MCF 10A (cell line): ENCODE data around the gene AP4E1. TPM values are rescaled to one million over a fixed set of nuclear protein-coding genes. Genes with fewer than 3 reads are reported as not detected.

Experiments used
- BruUV-seq: library from RNA; stranded (reverse); fragments of 400-500 nt; replicated peaks from 2 replicates; lab custom pipeline; 2021; lab: Mats Ljungman, UMichigan
- CTCF ChIA-PET: fragments of 300-600 bp; sonication (Branson Sonifier 250); formaldehyde crosslinking; extraction: SDS; loops from one replicate; lab custom pipeline; 2021; ENCODE audit warnings: antibody characterized with exemption, inconsistent platforms; lab: Yijun Ruan, JAX
- POLR2A ChIA-PET: fragments of 300-600, 350-650 bp; sonication (Branson Sonifier 250); formaldehyde crosslinking; extraction: SDS; loops from one replicate; lab custom pipeline; 2020; ENCODE audit warnings: antibody characterized with exemption, inconsistent platforms; lab: Yijun Ruan, JAX
- DNase-seq: peaks from one replicate; pipeline ENCODE4 v3.0.0-alpha.2; 2018; ENCODE audit not compliant: unreplicated experiment
- H3K27ac Mint-ChIP-seq: one replicate; pipeline ENCODE4 v1.8.0; 2022; ENCODE audit warnings: mild to moderate bottlenecking, low read depth, mixed read lengths; ENCODE audit not compliant: unreplicated experiment
- H3K27me3 Mint-ChIP-seq: one replicate; pipeline ENCODE4 v1.8.0; 2022; ENCODE audit warnings: mixed read lengths; ENCODE audit not compliant: insufficient read depth, unreplicated experiment
- H3K36me3 Mint-ChIP-seq: one replicate; pipeline ENCODE4 v1.8.0; 2022; ENCODE audit warnings: mild to moderate bottlenecking, moderate library complexity, mixed read lengths; ENCODE audit not compliant: insufficient read depth, unreplicated experiment
- H3K4me1 Mint-ChIP-seq: one replicate; pipeline ENCODE4 v1.8.0; 2022; ENCODE audit warnings: mixed read lengths; ENCODE audit not compliant: insufficient read depth, unreplicated experiment
- H3K4me3 Mint-ChIP-seq: one replicate; pipeline ENCODE4 v1.8.0; 2022; ENCODE audit warnings: mild to moderate bottlenecking, moderate library complexity, mixed read lengths; ENCODE audit not compliant: unreplicated experiment
- H3K9me3 Mint-ChIP-seq: one replicate; pipeline ENCODE4 v1.8.0; 2022; ENCODE audit warnings: mixed read lengths; ENCODE audit not compliant: unreplicated experiment
- CTCF ChIP-seq: fragments of 200-600 bp; IDR thresholded peaks from one replicate; pipeline ENCODE4 v1.8.0; 2022; ENCODE audit warnings: antibody characterized with exemption, mild to moderate bottlenecking; ENCODE audit not compliant: unreplicated experiment
- intact Hi-C: fragments of 100-400 bp; cut with micrococcal nuclease; formaldehyde crosslinking; loops from 2 replicates; pipeline ENCODE4 v1.14.1; 2022
- total RNA-seq: library from RNA; stranded (reverse); gene quantifications from 2 replicates; pipeline ENCODE4 v1.2.3, GENCODE V29; 2022

Gene AP4E1
- total RNA-seq, 1 experiment from 2014 or later: 28.2 TPM

GRCh38 chr15:50886611-50887345, 21.7 kb upstream of the AP4E1 start:
- Mint-ChIP-seq H3K4me3 (no peak overlapping the region), H3K9me3 (no peaks in the 10 kb centered on the region), H3K27me3 (no peaks in the 10 kb centered on the region), H3K27ac (peak overlapping the region; percentile 96), H3K36me3 (peaks cover 12% of the 10 kb centered on the region), H3K4me1 (peaks cover 41% of the 10 kb centered on the region)
- no peak for DNase-seq
- intact Hi-C loops: no loop called here
- no peak for TF ChIP-seq CTCF
- ChIA-PET POLR2A (interaction anchor here (0.8 to 9.1 kb wide), 12 partner anchors 8 to 532 kb away, joined by 3 to 97 read pairs (median 4); partner anchors contain the start of genes AP4E1, GABPB1, SPPL2A and TRPM7), CTCF (interaction anchor here (0.6 to 2.6 kb wide), 11 partner anchors 9 to 285 kb away, joined by 3 to 18 read pairs (median 4); no protein-coding TSS in a partner anchor)
- BruUV-seq: no TSS peak

GRCh38 chr15:50888054-50888453, 20.4 kb upstream of the AP4E1 start:
- TF ChIP-seq CTCF: no peak
- Mint-ChIP-seq H3K4me1 (peaks cover 33% of the 10 kb centered on the region), H3K36me3 (peaks cover 12% of the 10 kb centered on the region), H3K4me3 (no peak overlapping the region), H3K27me3 (no peaks in the 10 kb centered on the region), H3K27ac (no peak overlapping the region), H3K9me3 (peaks cover under 1% of the 10 kb centered on the region)
- no TSS peak for BruUV-seq
- intact Hi-C loops: no loop called here
- DNase-seq: no peak
- CTCF ChIA-PET: interaction anchor here (0.6 to 2.6 kb wide), 5 partner anchors 11 to 215 kb away, joined by 3 to 18 read pairs (median 4); partner anchors contain the start of gene AP4E1
- POLR2A ChIA-PET: interaction anchor here (0.7 to 4.3 kb wide), 3 partner anchors 14 to 21 kb away, joined by 3 to 41 read pairs (median 5); no protein-coding TSS in a partner anchor

DNA sequence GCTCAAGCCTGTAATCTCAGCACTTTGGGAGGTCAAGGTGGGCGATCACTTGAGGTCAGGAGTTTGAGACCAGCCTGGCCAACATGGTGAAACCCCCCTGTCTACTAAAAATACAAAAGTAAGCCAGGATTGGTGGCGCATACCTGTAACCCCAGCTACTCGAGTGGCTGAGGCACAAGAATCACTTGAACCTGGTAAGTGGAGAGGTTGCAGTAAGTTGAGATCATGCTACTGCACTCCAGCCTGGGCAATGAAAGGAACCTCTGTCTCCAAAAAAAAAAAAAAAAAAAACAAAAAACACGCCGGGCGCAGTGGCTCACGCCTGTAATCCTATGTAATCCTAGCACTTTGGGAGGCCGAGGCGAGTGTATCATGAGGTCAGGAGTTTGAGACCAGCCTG, 18.9 kb upstream of the AP4E1 start:
- CTCF ChIA-PET: no interaction called here
- H3K4me3 Mint-ChIP-seq: no peak overlapping the region
- H3K4me1 Mint-ChIP-seq: peaks cover 19% of the 10 kb centered on the region
- POLR2A ChIA-PET: interaction anchor here (0.5 to 1.0 kb wide), 3 partner anchors 19 to 265 kb away, joined by 3 to 4 read pairs (median 3); partner anchors contain the start of gene AP4E1
- BruUV-seq: no TSS peak
- no peak for TF ChIP-seq CTCF
- intact Hi-C loops: no loop called here
- no peak overlapping the region for H3K27ac Mint-ChIP-seq
- peaks cover 7% of the 10 kb centered on the region for H3K9me3 Mint-ChIP-seq
- H3K27me3 Mint-ChIP-seq: no peaks in the 10 kb centered on the region
- peaks cover 12% of the 10 kb centered on the region for H3K36me3 Mint-ChIP-seq
- DNase-seq: no peak

DNA sequence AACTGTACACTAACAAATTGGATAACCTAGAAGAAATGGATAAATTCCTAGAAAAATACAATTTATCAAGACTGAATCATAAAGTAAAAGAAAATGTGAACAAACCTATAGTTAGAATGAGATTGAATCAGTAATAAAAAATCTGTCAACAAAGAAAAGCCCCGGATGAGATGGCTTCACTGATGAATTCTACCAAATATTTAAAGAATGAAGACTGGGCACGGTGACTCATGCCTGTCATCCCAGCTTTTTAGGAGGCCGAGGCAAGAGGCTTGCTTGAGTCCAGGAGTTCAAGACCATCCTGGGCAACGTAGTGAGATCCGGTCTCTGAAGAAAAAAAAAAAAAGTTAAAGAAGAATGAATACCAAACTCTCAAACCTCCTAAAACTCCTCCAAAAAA, 17.7 kb upstream of the AP4E1 start:
- Mint-ChIP-seq H3K9me3 (peaks cover 7% of the 10 kb centered on the region), H3K36me3 (peaks cover 7% of the 10 kb centered on the region), H3K4me3 (no peak overlapping the region), H3K27ac (no peak overlapping the region), H3K27me3 (no peaks in the 10 kb centered on the region), H3K4me1 (peaks cover 8% of the 10 kb centered on the region)
- ChIA-PET POLR2A (no interaction called here), CTCF (interaction anchor here (0.7 kb wide), 1 partner anchor 15 kb away, joined by 3 read pairs; no protein-coding TSS in a partner anchor)
- TF ChIP-seq CTCF: no peak
- no TSS peak for BruUV-seq
- DNase-seq: no peak
- intact Hi-C loops: no loop called here
